Measurements from ENCODE around the gene TSPAN9. TPM values are rescaled to one million over a fixed set of nuclear protein-coding genes. Genes with fewer than 3 reads are reported as not detected.

The TSPAN9 gene
- total and polyA plus RNA-seq, 10 of the 15 experiments (the other 5 are each of a cell fraction or from before 2014, with no cell fraction given), result 0.03 to 1.0 (median 0.12) TPM; not detected in 5

- TF ChIP-seq, protein P1, sequence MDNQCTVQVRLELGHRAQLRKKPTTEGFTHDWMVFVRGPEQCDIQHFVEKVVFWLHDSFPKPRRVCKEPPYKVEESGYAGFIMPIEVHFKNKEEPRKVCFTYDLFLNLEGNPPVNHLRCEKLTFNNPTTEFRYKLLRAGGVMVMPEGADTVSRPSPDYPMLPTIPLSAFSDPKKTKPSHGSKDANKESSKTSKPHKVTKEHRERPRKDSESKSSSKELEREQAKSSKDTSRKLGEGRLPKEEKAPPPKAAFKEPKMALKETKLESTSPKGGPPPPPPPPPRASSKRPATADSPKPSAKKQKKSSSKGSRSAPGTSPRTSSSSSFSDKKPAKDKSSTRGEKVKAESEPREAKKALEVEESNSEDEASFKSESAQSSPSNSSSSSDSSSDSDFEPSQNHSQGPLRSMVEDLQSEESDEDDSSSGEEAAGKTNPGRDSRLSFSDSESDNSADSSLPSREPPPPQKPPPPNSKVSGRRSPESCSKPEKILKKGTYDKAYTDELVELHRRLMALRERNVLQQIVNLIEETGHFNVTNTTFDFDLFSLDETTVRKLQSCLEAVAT (IDR thresholded peaks at IDR 0.05), result no peak
- TF ChIP-seq USF2 (IDR thresholded peaks at IDR 0.05; ENCODE audit: borderline replicate concordance, low read depth, low read length), result no peak
- no peak for TF ChIP-seq WRNIP1 (IDR thresholded peaks at IDR 0.05; ENCODE audit: borderline replicate concordance, low read depth, low read length)
- TF ChIP-seq NFIC (IDR thresholded peaks at IDR 0.05; ENCODE audit: low read depth, low read length), result no peak
Observed at GRCh38 chr12:3333991-3334391, 256.8 kb downstream of the TSPAN9 start (continued).

GRCh38 chr12:3335078-3335487, 257.9 kb downstream of the TSPAN9 start:
- H2AFZ ChIP-seq (ENCODE audit: control insufficient read depth, low read depth, low read length), result no peak overlapping the region
- H3K9ac ChIP-seq (ENCODE audit: control insufficient read depth, insufficient read depth, low read length), result no peak overlapping the region
- ChIA-PET POLR2A (no interaction called here), RAD21 (ENCODE audit: unreplicated experiment) (no interaction called here), CTCF (no interaction called here), SMC1A (ENCODE audit: uncharacterized antibody, unreplicated experiment) (no interaction called here)
- WGBS (ENCODE audit: insufficient coverage, insufficient replicate concordance, low lambda C conversion rate, missing lambda C conversion rate), result 36% methylated on average over 8 of the region's 8 CpGs
- no peak for FAIRE-seq
- no peak overlapping the region for H3K4me3 ChIP-seq
- no peaks in the 10 kb centered on the region for H3K36me3 ChIP-seq (ENCODE audit: control insufficient read depth in 2 of 2, insufficient read depth in 2 of 2, low read length in 1 of 2)
- ATAC-seq, result no peak
- DNase-seq (ENCODE audit: low read depth, low spot score), result no peak
- BruUV-seq (replicated peaks), result no TSS peak
- in situ Hi-C loops (cut with MboI), result no loop called here
- intact Hi-C loops (cut with micrococcal nuclease; ENCODE audit: unreplicated experiment), result no loop called here
- peaks cover 0 to 6% of the 10 kb centered on the region in 2 experiments; a peak in 2 of 4 replicates for H3K27me3 ChIP-seq (replicated peaks in 1 of 2; ENCODE audit: control insufficient read depth in 2 of 2, insufficient read depth in 2 of 2, low read length in 1 of 2)
- H3K4me1 ChIP-seq (ENCODE audit: control insufficient read depth, insufficient read depth, low read length), result no peaks in the 10 kb centered on the region
- no peak overlapping the region for H3K27ac ChIP-seq (ENCODE audit: control insufficient read depth, insufficient read depth)
- no peaks in the 10 kb centered on the region for H4K20me1 ChIP-seq (ENCODE audit: control insufficient read depth, insufficient read depth)
- H3K4me2 ChIP-seq (ENCODE audit: control insufficient read depth, insufficient read depth), result no peak overlapping the region
- H3K79me2 ChIP-seq (ENCODE audit: control insufficient read depth, insufficient read depth, low read length), result no peaks in the 10 kb centered on the region
- H3K9me3 ChIP-seq (replicated peaks; ENCODE audit: control insufficient read depth, insufficient read depth, low read length), result no peaks in the 10 kb centered on the region
- TF ChIP-seq, protein P2, sequence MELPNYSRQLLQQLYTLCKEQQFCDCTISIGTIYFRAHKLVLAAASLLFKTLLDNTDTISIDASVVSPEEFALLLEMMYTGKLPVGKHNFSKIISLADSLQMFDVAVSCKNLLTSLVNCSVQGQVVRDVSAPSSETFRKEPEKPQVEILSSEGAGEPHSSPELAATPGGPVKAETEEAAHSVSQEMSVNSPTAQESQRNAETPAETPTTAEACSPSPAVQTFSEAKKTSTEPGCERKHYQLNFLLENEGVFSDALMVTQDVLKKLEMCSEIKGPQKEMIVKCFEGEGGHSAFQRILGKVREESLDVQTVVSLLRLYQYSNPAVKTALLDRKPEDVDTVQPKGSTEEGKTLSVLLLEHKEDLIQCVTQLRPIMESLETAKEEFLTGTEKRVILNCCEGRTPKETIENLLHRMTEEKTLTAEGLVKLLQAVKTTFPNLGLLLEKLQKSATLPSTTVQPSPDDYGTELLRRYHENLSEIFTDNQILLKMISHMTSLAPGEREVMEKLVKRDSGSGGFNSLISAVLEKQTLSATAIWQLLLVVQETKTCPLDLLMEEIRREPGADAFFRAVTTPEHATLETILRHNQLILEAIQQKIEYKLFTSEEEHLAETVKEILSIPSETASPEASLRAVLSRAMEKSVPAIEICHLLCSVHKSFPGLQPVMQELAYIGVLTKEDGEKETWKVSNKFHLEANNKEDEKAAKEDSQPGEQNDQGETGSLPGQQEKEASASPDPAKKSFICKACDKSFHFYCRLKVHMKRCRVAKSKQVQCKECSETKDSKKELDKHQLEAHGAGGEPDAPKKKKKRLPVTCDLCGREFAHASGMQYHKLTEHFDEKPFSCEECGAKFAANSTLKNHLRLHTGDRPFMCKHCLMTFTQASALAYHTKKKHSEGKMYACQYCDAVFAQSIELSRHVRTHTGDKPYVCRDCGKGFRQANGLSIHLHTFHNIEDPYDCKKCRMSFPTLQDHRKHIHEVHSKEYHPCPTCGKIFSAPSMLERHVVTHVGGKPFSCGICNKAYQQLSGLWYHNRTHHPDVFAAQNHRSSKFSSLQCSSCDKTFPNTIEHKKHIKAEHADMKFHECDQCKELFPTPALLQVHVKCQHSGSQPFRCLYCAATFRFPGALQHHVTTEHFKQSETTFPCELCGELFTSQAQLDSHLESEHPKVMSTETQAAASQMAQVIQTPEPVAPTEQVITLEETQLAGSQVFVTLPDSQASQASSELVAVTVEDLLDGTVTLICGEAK (IDR thresholded peaks at IDR 0.05; ENCODE audit: borderline replicate concordance), result no peak
- TF ChIP-seq STAT3 (IDR thresholded peaks at IDR 0.05; ENCODE audit: low read depth, low read length), result no peak
- no peak for TF ChIP-seq CHD2 (IDR thresholded peaks at IDR 0.05; ENCODE audit: borderline replicate concordance, low read depth, low read length)
- TF ChIP-seq BMI1 (IDR thresholded peaks at IDR 0.05; ENCODE audit: borderline replicate concordance), result no peak
- no peak for TF ChIP-seq USF2 (IDR thresholded peaks at IDR 0.05; ENCODE audit: borderline replicate concordance, low read depth, low read length)
- TF ChIP-seq, protein P3, sequence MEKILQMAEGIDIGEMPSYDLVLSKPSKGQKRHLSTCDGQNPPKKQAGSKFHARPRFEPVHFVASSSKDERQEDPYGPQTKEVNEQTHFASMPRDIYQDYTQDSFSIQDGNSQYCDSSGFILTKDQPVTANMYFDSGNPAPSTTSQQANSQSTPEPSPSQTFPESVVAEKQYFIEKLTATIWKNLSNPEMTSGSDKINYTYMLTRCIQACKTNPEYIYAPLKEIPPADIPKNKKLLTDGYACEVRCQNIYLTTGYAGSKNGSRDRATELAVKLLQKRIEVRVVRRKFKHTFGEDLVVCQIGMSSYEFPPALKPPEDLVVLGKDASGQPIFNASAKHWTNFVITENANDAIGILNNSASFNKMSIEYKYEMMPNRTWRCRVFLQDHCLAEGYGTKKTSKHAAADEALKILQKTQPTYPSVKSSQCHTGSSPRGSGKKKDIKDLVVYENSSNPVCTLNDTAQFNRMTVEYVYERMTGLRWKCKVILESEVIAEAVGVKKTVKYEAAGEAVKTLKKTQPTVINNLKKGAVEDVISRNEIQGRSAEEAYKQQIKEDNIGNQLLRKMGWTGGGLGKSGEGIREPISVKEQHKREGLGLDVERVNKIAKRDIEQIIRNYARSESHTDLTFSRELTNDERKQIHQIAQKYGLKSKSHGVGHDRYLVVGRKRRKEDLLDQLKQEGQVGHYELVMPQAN (conservative IDR thresholded peaks at IDR 0.05), result no peak
